ENCODE data around the gene ZNF419. TPM values are rescaled to one million over a fixed set of nuclear protein-coding genes. Genes with fewer than 3 reads are reported as not detected.

The ZNF419 gene
- total and polyA plus RNA-seq, 9 of the 15 experiments (the other 6 are each of a cell fraction or from before 2014, with no cell fraction given), result 0.07 to 5.4 (median 1.5) TPM

- no peak for TF ChIP-seq GATAD2A (IDR thresholded peaks at IDR 0.05)
- peak; percentile 51 to 56; a peak in 2 of 4 replicates for TF ChIP-seq SIX5 (IDR thresholded peaks at IDR 0.05; ENCODE audit: borderline replicate concordance in 1 of 2, insufficient read depth in 1 of 2, low read depth in 1 of 2, low read length in 2 of 2)
- TF ChIP-seq COPS2 (conservative IDR thresholded peaks at IDR 0.05), result no peak
- TF ChIP-seq PHF8 (IDR thresholded peaks at IDR 0.05; ENCODE audit: borderline replicate concordance, low read length), result peak; percentile 51
- peak; percentile 63 for TF ChIP-seq PHF20 (IDR thresholded peaks at IDR 0.05; ENCODE audit: partially characterized antibody)
- no peak for TF ChIP-seq ZFP91 (CRISPR knock-in tag; IDR thresholded peaks at IDR 0.05)
- no peak for TF ChIP-seq BCOR (IDR thresholded peaks at IDR 0.05)
- TF ChIP-seq ZNF133 (CRISPR knock-in tag; IDR thresholded peaks at IDR 0.05), result no peak
- no peak for TF ChIP-seq HMBOX1 (IDR thresholded peaks at IDR 0.05)
- TF ChIP-seq SMAD3 (CRISPR knock-in tag; conservative IDR thresholded peaks at IDR 0.05), result no peak
- TF ChIP-seq NFRKB (IDR thresholded peaks at IDR 0.05; ENCODE audit: low read depth), result no peak
- TF ChIP-seq FOXM1 (IDR thresholded peaks at IDR 0.05; ENCODE audit: low read depth), result no peak
- no peak for TF ChIP-seq FOXM1 (CRISPR knock-in tag; IDR thresholded peaks at IDR 0.05; ENCODE audit: low read depth)
- TF ChIP-seq ZNF175 (CRISPR knock-in tag; IDR thresholded peaks at IDR 0.05; ENCODE audit: low read depth), result 0 out of 2 replicates have a peak, but pooled peaks have one; percentile 53
- peak; percentile 82 for TF ChIP-seq HCFC1 (IDR thresholded peaks at IDR 0.05; ENCODE audit: low read depth, low read length)
- TF ChIP-seq CREB3L1 (IDR thresholded peaks at IDR 0.05; ENCODE audit: borderline replicate concordance, low read depth), result 0 out of 2 replicates have a peak, but pooled peaks have one; percentile 26
- no peak for TF ChIP-seq ZNF398 (CRISPR knock-in tag; IDR thresholded peaks at IDR 0.05)
- TF ChIP-seq ZNF224 (CRISPR knock-in tag; IDR thresholded peaks at IDR 0.05), result no peak
- TF ChIP-seq EWSR1 (IDR thresholded peaks at IDR 0.05; ENCODE audit: borderline replicate concordance, low read depth, partially characterized antibody), result no peak
- no peak for TF ChIP-seq ZNF174 (CRISPR knock-in tag; IDR thresholded peaks at IDR 0.05)
- TF ChIP-seq FOSL1 (tag; conservative IDR thresholded peaks at IDR 0.05), result peak; percentile 48; the same call in 1 of the 2 replicates
These were observed 10.2 kb upstream of the ZNF419 start, which contains the start of gene ZNF772 (continued) for GRCh38 chr19:57477191-57478008.

Measured in K562 (cell line).